ENCODE data around the gene PCDHGC5. TPM values are rescaled to one million over a fixed set of nuclear protein-coding genes. Genes with fewer than 3 reads are reported as not detected.

The PCDHGC5 gene
- total and polyA plus RNA-seq, 9 of the 15 experiments (the other 6 are each of a cell fraction or from before 2014, with no cell fraction given): not detected

DNA sequence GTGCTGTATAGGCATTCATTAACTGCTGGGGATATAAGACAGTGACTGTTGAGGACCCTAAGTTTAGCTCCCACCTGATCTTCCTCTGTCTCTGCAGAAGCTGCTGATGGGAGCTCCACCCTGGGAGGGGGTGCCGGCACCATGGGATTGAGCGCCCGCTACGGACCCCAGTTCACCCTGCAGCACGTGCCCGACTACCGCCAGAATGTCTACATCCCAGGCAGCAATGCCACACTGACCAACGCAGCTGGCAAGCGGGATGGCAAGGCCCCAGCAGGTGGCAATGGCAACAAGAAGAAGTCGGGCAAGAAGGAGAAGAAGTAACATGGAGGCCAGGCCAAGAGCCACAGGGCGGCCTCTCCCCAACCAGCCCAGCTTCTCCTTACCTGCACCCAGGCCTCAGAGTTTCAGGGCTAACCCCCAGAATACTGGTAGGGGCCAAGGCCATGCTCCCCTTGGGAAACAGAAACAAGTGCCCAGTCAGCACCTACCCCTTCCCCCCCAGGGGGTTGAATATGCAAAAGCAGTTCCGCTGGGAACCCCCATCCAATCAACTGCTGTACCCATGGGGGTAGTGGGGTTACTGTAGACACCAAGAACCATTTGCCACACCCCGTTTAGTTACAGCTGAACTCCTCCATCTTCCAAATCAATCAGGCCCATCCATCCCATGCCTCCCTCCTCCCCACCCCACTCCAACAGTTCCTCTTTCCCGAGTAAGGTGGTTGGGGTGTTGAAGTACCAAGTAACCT is 22.1 kb downstream of the PCDHGC5 start:
- Histone ChIP-seq H3K9ac (ENCODE audit: insufficient read depth in 1 of 2, low read depth in 2 of 2, low read length in 2 of 2) (no peak overlapping the region), H3K9me3 (replicated peaks; ENCODE audit: control insufficient read depth, insufficient read depth, low read depth, low read length) (no peaks in the 10 kb centered on the region), H3K4me2 (ENCODE audit: insufficient read depth, low read length) (no peak overlapping the region), H3K36me3 (ENCODE audit: control insufficient read depth, insufficient read depth, low read length) (peaks cover 30% of the 10 kb centered on the region; the same call in 2 of the 3 replicates), H3K4me1 (replicated peaks in 1 of 2; ENCODE audit: control insufficient read depth in 2 of 2, insufficient read depth in 2 of 2, low read length in 2 of 2) (peaks cover 5 to 17% of the 10 kb centered on the region in 2 experiments; a peak in 3 of 5 replicates), H3K27ac (ENCODE audit: extremely low read depth, low read depth, low read length) (no peak overlapping the region), H3K4me3 (no peak overlapping the region), H3K27me3 (ENCODE audit: control insufficient read depth in 2 of 2, insufficient read depth in 2 of 2, low read length in 2 of 2) (peaks cover 0 to 7% of the 10 kb centered on the region in 2 experiments; a peak in 2 of 5 replicates), H4K20me1 (replicated peaks; ENCODE audit: control insufficient read depth, insufficient read depth, low read length) (no peaks in the 10 kb centered on the region), H3K9me1 (ENCODE audit: control insufficient read depth, insufficient read depth, low read length) (peaks cover 8% of the 10 kb centered on the region), H3K79me2 (ENCODE audit: control insufficient read depth, insufficient read depth, low read length) (no peaks in the 10 kb centered on the region), H2AFZ (ENCODE audit: low read depth, low read length) (no peak overlapping the region)
- intact Hi-C loops (cut with micrococcal nuclease) (loop anchor here (5.0 to 10.0 kb wide), 3 partner anchors 89 to 276 kb away; partner anchors contain the start of genes PCDHGA11 and PCDHGA3), in situ Hi-C loops (cut with MboI) (no loop called here)
- WGBS (ENCODE audit: insufficient coverage, low coverage, missing lambda C conversion rate): 48% methylated on average over 11 of the region's 14 CpGs
- ChIA-PET CTCF (ENCODE audit: low intra/inter-chr PET ratio) (no interaction called here), POLR2A (interaction anchor here (1.0 to 1.1 kb wide), 2 partner anchors 10 to 26 kb away, joined by 3 read pairs; partner anchors contain the start of gene PCDHGC4)
- ATAC-seq: no peak
- no TSS peak for BruUV-seq (replicated peaks)
- no peak for FAIRE-seq
- TF ChIP-seq ARNT (IDR thresholded peaks at IDR 0.05) (no peak), MAFG (tag; conservative IDR thresholded peaks at IDR 0.05) (no peak), POLR2G (IDR thresholded peaks at IDR 0.05; ENCODE audit: low read depth, low read length) (peak; percentile 60), EP400 (IDR thresholded peaks at IDR 0.05) (no peak), ZNF263 (CRISPR knock-in tag; IDR thresholded peaks at IDR 0.05; ENCODE audit: borderline replicate concordance) (peak; percentile 22; the same call in 1 of the 2 replicates)
- TF ChIP-seq, protein P1, sequence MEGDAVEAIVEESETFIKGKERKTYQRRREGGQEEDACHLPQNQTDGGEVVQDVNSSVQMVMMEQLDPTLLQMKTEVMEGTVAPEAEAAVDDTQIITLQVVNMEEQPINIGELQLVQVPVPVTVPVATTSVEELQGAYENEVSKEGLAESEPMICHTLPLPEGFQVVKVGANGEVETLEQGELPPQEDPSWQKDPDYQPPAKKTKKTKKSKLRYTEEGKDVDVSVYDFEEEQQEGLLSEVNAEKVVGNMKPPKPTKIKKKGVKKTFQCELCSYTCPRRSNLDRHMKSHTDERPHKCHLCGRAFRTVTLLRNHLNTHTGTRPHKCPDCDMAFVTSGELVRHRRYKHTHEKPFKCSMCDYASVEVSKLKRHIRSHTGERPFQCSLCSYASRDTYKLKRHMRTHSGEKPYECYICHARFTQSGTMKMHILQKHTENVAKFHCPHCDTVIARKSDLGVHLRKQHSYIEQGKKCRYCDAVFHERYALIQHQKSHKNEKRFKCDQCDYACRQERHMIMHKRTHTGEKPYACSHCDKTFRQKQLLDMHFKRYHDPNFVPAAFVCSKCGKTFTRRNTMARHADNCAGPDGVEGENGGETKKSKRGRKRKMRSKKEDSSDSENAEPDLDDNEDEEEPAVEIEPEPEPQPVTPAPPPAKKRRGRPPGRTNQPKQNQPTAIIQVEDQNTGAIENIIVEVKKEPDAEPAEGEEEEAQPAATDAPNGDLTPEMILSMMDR (IDR thresholded peaks at IDR 0.05 in 2 of 3, conservative IDR thresholded peaks at IDR 0.05 in 1 of 3; ENCODE audit: insufficient read depth in 2 of 3, low read depth in 1 of 3, low read length in 3 of 3): no peak
- no peak for DNase-seq (ENCODE audit: extremely low read depth in 1 of 4, low spot score in 3 of 4)

Data from K562 (cell line).